Progenitor cell of endocrine pancreas (in vitro differentiated cells): ENCODE data around the gene TRPM4. TPM values are rescaled to one million over a fixed set of nuclear protein-coding genes. Genes with fewer than 3 reads are reported as not detected.

Source experiments
- DNase-seq: peaks from one replicate; pipeline ENCODE4 v3.0.0; 2021; ENCODE audit warnings: low spot score; ENCODE audit not compliant: unreplicated experiment
- H3K27ac Mint-ChIP-seq: 2 replicates; pipeline ENCODE4 v1.8.0; 2021; ENCODE audit warnings: mild to moderate bottlenecking, moderate library complexity, mixed read lengths
- H3K27me3 Mint-ChIP-seq: 2 replicates; pipeline ENCODE4 v1.8.0; 2021; ENCODE audit warnings: mixed read lengths
- H3K36me3 Mint-ChIP-seq: 2 replicates; pipeline ENCODE4 v1.8.0; 2022; ENCODE audit warnings: mixed read lengths; ENCODE audit not compliant: insufficient read depth
- H3K4me1 Mint-ChIP-seq: 2 replicates; pipeline ENCODE4 v1.8.0; 2021; ENCODE audit warnings: low read depth, mixed read lengths
- H3K4me3 Mint-ChIP-seq: 2 replicates; pipeline ENCODE4 v1.8.0; 2021; ENCODE audit warnings: low read depth, mild to moderate bottlenecking, moderate library complexity, mixed read lengths
- H3K9me3 Mint-ChIP-seq: 2 replicates; pipeline ENCODE4 v1.8.0; 2021; ENCODE audit warnings: low read depth, mixed read lengths
- total RNA-seq: library from RNA; stranded (reverse); gene quantifications from 2 replicates; pipeline ENCODE4 v1.2.1, GENCODE V29; 2021
- TF ChIP-seq, protein P1 (sequence below): fragments of 200-600 bp; sonication (generic); IDR thresholded peaks from one replicate; pipeline ENCODE4 v1.5.0; 2021; ENCODE audit warnings: antibody characterized with exemption, mild to moderate bottlenecking; ENCODE audit not compliant: unreplicated experiment

Gene TRPM4
- total RNA-seq, 1 donor from 2014 or later: 16.9 TPM

DNA sequence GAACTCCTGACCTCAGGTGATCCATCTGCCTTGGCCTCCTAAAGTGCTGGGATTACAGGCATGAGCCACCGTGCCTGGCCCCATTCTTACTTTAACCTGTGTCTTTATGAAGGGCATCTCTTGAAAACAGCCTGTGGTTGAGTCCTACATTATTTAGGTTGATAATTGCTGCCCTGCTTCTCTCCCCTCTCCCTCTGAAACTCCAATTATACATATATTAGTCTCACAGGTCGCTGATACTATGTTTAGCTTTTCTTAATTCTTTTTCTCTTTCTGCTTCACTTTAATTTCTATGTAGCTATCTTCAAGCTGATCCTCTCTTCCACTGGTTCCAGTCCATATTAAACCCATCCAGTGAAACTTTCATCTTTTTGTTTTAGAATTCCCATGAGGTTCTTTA lies 92.3 kb downstream of the TRPM4 start:
- Mint-ChIP-seq H3K4me1 (no peaks in the 10 kb centered on the region), H3K27me3 (peaks cover 34% of the 10 kb centered on the region), H3K9me3 (peaks cover 7% of the 10 kb centered on the region), H3K27ac (no peak overlapping the region), H3K36me3 (no peaks in the 10 kb centered on the region), H3K4me3 (no peak overlapping the region)
- DNase-seq: no peak
- TF ChIP-seq, protein P1, sequence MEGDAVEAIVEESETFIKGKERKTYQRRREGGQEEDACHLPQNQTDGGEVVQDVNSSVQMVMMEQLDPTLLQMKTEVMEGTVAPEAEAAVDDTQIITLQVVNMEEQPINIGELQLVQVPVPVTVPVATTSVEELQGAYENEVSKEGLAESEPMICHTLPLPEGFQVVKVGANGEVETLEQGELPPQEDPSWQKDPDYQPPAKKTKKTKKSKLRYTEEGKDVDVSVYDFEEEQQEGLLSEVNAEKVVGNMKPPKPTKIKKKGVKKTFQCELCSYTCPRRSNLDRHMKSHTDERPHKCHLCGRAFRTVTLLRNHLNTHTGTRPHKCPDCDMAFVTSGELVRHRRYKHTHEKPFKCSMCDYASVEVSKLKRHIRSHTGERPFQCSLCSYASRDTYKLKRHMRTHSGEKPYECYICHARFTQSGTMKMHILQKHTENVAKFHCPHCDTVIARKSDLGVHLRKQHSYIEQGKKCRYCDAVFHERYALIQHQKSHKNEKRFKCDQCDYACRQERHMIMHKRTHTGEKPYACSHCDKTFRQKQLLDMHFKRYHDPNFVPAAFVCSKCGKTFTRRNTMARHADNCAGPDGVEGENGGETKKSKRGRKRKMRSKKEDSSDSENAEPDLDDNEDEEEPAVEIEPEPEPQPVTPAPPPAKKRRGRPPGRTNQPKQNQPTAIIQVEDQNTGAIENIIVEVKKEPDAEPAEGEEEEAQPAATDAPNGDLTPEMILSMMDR: no peak

DNA sequence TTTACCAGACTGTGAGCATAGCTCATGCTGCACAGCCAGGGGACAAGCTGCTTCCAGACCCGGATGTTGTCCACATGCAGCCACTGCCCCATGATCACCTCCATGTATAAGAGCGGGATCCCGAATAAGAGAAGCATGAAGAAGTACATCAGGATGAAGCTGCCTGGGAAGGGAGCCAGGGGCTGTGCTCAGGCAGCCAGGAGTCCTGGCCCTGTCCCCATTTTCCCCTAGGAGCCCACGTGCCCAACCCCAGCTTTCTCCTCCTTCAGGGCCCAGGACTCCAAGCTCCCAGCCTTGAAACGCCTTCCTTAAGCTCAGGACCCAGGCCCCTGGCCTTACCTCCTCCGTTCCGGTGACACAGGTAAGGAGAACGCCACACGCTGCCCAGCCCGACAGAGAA lies 98.1 kb downstream of the TRPM4 start:
- H3K4me1 Mint-ChIP-seq: no peaks in the 10 kb centered on the region
- TF ChIP-seq, protein P1: no peak
- peaks cover 28% of the 10 kb centered on the region for H3K27me3 Mint-ChIP-seq
- no peak overlapping the region for H3K4me3 Mint-ChIP-seq
- no peak overlapping the region for H3K27ac Mint-ChIP-seq
- H3K36me3 Mint-ChIP-seq: no peaks in the 10 kb centered on the region
- H3K9me3 Mint-ChIP-seq: peaks cover 14% of the 10 kb centered on the region
- DNase-seq: no peak

DNA sequence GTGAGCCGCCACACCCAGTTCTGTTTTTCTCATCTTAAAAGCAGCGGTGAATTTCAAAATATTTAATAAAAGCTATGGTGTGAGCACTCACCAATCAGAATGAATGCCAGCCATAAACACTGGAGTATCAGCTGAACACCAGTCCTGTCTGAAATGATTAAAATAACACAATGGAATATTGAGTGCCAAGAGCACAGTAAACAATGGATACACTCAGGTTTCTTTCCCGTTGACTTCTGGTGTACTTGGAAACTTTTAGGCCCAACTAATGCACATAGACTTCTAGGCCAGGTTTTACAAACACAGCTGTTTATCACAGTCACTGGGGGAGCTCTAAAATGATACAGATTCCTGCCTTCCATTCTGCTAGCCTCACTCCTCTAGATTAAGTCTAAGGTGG lies 99.1 kb downstream of the TRPM4 start:
- Mint-ChIP-seq H3K27ac (no peak overlapping the region), H3K27me3 (peaks cover 24% of the 10 kb centered on the region)

More for the DNA sequence above, 99.1 kb downstream of the TRPM4 start:
- no peak for DNase-seq
- peaks cover 18% of the 10 kb centered on the region for H3K9me3 Mint-ChIP-seq
- H3K4me3 Mint-ChIP-seq: no peak overlapping the region
- H3K4me1 Mint-ChIP-seq: no peaks in the 10 kb centered on the region
- no peaks in the 10 kb centered on the region for H3K36me3 Mint-ChIP-seq
- TF ChIP-seq, protein P1: no peak

Other genes with a start within 250 kb of the TRPM4 start
- 1.1 and 1.8 TPM in 2 replicates for gene DHDH, start 224.1 kb upstream of the TRPM4 start, total RNA-seq
- gene BAX, start 202.9 kb upstream of the TRPM4 start, total RNA-seq: 141 and 153 TPM in 2 replicates
- gene FTL, start 192.5 kb upstream of the TRPM4 start, total RNA-seq: 2,544 and 2,716 TPM in 2 replicates
- 57.4 and 65.8 TPM in 2 replicates for gene GYS1, start 164.5 kb upstream of the TRPM4 start, total RNA-seq
- gene RUVBL2, start 163.9 kb upstream of the TRPM4 start, total RNA-seq: 81.5 and 83.0 TPM in 2 replicates
- gene LHB, start 140.7 kb upstream of the TRPM4 start, total RNA-seq: not detected in 2 replicates
- not detected in 2 replicates for gene CGB3, start 133.5 kb upstream of the TRPM4 start, total RNA-seq
- gene CGB2, start 125.9 kb upstream of the TRPM4 start, total RNA-seq: not detected in 2 replicates
- gene CGB1, start 120.9 kb upstream of the TRPM4 start, total RNA-seq: not detected in 2 replicates
- gene CGB5, start 113.9 kb upstream of the TRPM4 start, total RNA-seq: not detected in 2 replicates
- not detected in 2 replicates for gene CGB8, start 108.7 kb upstream of the TRPM4 start, total RNA-seq
- gene CGB7, start 100.0 kb upstream of the TRPM4 start, total RNA-seq: 0.38 and 0.80 TPM in 2 replicates
- 0.91 and 1.5 TPM in 2 replicates for gene NTF4, start 93.0 kb upstream of the TRPM4 start, total RNA-seq
- not detected in 2 replicates for gene KCNA7, start 85.1 kb upstream of the TRPM4 start, total RNA-seq
- 355 and 363 TPM in 2 replicates for gene SNRNP70, start 72.3 kb upstream of the TRPM4 start, total RNA-seq
- gene LIN7B, start 43.4 kb upstream of the TRPM4 start, total RNA-seq: 7.0 and 9.3 TPM in 2 replicates
- gene C19orf73, start 38.6 kb upstream of the TRPM4 start, total RNA-seq: 1.3 and 1.5 TPM in 2 replicates
- 6.7 and 8.5 TPM in 2 replicates for gene PPFIA3, start 38.2 kb upstream of the TRPM4 start, total RNA-seq
- gene HRC, start 2.4 kb upstream of the TRPM4 start, total RNA-seq: 1.6 and 2.1 TPM in 2 replicates
- 10.5 and 11.8 TPM in 2 replicates for gene SLC6A16, start 167.4 kb downstream of the TRPM4 start, total RNA-seq
- not detected in 2 replicates for gene CD37, start 177.6 kb downstream of the TRPM4 start, total RNA-seq
- 226 and 235 TPM in 2 replicates for gene TEAD2, start 204.6 kb downstream of the TRPM4 start, total RNA-seq
- gene DKKL1, start 206.1 kb downstream of the TRPM4 start, total RNA-seq: 3.6 and 5.2 TPM in 2 replicates
- gene KASH5, start 230.5 kb downstream of the TRPM4 start, total RNA-seq: not detected in 2 replicates